Kidney capillary endothelial cell (primary cell): ENCODE results near the gene UGDH.
A peak's percentile ranks its signal among the peaks of the same experiment; 100 is the strongest.
"Not testable (repeated sequence)": the region's sequence is repeated elsewhere in the genome, so short reads cannot be mapped to it uniquely, and the experiment has no call there.

ENCODE experiments used
- DNase-seq: peaks from one replicate; pipeline ENCODE4 v3.0.0-alpha.2; 2018; ENCODE audit warnings: low spot score

The UGDH gene

DNA sequence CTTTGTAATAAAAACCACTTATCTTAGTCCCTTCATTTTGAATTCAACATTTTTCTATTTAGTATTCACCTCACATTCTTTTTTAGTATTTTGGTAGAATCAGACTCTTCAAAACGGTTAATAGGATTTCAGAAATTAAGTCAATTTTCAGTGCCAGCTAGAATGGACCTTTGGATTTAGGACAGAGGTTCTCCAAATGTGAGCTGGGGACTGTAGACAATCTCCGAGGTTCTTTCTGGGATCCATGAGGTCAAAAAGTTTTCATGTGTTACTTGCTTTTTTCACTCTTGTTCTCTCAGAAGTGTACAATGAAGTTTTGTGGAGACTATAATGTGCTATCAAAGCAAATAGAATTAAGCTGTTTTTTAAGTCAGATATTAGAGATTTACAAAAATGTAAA is 2.3 kb upstream of the UGDH start:
- DNase-seq: no peak

DNA sequence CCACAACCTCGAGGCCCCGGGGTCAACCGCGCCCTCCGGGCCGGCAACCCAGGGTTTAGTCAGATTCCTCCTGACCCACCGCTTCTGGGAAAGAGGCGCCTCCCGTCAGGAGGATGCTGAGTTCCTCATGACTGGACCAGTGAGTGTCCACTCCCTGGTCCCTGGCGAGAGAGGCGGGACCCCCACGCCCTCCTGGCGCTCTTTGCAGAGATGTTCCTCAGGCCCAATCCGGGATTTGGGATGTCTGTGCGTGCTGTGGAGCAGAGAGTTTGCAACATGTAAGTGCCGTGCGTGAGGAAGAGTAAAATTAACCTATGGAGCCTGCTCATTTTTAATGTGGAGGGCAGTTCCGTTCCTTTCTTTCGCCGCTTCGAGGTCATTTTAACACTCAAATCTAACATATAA is 824 bp upstream of the UGDH start:
- no peak for DNase-seq

DNA sequence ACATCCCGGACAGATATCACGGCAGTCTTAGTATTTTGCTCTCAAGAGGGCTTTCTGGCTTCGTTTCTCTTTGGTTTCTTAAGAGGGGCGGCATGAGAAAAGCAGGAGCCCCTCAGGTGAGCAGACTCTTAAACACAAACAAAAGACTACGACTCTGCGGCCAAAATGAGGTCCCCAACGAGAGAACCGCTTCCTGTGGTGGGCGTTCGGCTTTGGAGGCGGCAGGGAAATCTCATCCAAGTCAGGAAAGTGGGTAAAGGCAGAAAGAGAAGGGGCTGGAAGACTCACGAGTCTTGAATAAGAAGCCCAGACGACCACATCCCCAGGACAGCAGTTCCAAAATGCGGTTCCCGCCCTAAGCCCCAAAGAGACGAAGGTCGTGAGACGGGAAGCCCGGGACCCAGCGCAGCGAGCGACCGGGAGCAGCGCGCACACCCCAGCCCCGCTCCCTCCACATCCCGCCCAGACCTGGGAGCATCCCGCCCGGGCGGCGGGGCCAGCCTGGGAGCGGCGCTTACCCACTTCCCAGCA is 409 bp downstream of the UGDH start:
- peak; percentile 51 for DNase-seq

DNA sequence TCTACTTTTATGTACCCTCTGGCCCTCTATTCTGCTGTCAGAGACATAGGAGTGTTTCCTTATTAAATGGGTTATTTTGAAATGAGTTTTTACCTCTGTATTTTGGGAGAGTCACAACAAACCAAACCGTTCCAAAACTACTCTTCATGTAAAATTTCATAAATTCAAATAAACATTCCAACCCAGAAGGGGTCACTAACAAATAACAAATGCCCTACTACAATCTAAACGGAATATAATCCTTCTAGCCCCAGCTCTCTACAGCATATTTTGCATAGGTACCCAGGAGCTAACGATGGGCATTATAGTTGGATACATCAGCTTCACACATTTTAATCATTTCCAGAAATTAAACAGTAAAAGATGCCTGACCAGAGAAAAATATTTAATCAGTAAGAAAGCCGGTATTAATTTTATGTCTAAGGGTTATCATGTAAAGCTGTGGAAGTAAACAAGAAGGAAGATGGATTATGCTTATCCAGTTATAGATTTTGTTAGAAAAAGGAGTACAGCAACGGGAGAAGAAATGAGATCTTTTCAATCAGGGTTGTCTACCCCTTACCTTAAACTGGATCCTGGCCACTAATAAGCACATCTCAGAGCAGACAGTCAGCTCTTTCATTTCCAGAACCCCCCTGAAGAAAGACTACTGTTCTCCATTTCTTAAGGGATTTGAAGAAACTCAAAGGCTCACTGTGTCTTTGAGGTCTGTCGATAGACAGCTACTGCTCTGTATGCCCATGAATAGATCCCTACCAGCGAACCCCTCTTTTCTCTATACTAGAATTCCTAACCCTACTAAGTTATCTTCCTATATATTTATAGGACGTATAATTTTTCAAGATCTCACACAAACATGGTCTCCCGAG is 1.2 kb downstream of the UGDH start:
- no peak for DNase-seq

DNA sequence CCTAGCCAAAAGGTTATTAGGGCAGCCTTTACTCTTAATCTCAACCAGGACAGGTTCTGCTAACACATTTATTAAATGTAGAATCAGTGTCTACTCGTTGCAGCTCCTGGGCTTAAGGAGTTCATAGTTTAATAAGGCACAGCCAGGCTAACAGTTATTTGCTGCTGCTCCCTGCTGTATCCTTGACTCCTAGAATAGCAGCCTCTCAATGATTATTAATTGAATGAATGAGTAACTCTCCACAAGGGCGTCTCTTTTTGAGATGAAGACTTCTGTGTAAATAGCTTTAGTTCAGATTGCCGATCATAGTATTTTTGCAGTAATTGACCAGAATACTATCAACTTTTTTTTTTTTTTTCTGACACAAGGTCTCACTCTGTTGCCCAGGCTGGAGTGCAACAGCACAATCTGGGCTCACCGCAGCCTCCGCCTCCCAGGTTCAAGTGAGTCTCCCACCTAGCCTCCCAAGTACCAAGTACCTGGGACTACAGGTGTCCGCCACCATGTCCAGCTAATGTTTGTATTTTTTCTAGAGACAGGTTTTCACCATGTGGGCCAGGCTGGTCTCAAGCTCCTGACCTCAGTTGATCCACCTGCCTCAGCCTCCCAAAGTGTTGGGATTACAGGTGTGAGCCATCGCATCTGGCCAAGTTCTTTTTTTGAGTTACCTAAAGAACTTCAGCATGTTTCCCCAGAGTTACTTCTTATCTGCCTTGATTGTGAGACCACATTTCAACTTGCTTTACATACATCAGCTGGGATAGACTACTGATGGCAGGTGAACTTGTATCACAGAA is 2.9 kb downstream of the UGDH start:
- no peak for DNase-seq

DNA sequence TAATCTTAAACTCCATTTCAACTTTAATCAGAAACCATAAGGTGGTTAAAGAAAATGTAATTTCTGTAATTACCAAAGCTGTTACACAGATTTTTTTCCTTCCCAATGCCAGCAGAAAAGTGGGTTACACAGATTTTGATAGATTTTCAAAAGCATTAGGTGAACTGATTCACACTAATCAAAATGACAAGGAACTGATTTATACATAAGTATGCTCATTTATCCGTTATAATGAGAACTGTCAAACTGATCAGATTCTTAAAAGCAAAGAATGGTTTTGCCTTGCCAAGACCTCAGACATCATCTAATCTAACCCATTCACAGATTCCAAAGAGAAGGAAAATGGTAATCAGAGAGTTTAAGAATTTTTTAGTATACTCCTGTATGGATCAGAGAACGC is 5.2 kb downstream of the UGDH start:
- DNase-seq: no peak

DNA sequence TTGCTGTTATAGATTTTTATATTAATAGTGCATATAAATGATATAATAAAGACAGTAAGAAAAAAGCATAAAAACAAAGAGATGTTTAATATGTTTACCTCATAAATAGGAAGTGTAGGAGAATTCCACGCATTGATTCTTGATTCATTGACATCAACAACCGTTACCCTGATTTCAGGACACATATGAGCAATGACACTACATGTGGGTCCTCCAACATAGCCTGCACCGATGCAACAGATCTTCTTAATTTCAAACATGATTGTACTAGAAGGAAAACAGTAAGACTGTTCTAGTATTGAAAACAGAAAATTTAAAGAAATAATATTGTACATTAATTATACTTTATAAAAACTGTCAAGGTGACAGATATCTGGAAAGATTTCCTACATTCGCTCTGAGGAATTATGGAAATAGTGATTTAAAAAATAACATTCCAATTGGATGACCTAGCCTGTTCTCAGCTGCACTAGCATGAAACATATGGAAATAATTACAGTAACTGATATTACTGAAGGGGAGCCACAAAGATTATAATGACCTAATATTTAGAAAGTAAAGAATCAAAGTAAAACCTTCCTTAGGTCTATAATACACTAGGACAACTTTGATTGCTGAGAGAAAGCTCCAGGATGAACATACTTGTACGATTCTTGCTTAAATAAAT is 5.9 kb downstream of the UGDH start:
- DNase-seq: no peak

DNA sequence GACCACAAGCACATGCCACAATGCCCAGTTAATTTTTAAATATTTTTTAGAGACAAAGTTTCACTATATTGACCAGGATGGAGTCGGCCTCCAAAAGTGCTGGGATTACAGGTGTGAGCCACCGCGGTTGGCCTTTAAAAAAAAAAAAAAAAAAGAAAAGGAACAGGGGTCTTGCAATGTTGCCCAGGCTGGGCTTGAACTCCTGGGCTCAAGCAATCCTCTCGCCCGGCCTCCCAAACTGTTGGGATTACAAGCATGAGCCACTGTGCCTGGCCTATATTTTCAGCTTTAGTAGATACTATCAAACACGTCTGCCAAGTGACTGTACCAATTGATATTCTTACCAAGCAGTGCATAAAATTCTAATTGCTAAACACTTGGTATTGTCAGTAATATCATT is 8.8 kb downstream of the UGDH start:
- DNase-seq: no peak

DNA sequence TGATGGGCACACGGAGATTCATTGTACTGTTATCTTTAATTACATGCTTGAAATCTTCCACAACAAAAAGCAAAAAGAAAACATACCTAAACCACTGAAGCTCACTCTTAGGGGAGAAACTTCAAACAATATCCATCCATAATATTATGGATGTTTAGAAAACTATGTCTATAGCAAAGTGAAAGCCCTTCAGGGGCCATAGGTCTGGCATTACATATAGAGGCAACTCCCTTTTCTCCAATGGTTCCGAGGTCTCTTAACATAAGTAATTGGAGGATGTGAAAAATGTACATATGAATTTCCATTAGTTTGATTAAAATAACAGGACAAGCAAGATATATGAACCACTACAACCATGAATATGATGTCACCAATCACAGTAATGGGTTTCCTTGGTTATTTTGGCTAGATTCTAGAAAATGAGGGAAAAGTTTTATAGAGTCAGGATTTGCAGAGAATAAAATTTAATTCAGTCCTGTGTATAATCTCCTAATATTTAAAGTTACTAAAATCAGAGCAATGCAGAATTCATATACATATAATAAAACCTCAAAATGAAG is 10.8 kb downstream of the UGDH start:
- DNase-seq: no peak

DNA sequence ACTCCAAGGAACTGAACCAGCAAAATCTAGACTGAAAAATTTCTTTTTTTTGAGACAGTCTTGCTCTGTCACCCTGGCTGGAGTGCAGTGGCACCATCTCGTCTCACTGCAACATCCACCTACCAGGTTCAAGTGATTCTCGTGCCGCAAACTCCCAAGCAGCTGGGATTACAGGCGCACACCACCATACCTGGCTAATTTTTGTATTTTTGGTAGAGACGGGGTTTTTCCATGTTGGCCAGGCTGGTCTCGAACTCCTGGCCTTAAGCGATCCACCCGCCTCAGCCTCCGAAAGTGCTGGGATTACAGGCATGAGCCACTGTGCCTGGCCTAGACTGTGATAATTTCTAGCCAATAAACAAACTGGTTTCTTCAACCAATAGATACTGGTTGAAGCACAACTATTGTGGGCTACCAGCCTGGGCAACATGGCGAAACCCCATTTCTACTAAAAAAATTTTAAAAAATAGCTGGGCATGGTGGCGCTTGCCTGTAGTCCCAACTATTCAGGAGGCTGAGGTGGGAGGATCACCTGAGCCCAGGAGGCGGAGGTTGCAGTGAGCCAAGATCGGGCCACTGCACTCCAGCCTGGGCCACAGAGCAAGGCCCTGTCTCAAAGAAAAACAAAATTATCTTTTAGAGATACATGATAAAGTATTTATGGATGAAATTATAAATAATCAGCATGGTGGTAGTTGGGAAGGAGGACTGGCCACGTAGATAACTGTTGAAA is 11.4 kb downstream of the UGDH start:
- not testable (repeated sequence) for DNase-seq

DNA sequence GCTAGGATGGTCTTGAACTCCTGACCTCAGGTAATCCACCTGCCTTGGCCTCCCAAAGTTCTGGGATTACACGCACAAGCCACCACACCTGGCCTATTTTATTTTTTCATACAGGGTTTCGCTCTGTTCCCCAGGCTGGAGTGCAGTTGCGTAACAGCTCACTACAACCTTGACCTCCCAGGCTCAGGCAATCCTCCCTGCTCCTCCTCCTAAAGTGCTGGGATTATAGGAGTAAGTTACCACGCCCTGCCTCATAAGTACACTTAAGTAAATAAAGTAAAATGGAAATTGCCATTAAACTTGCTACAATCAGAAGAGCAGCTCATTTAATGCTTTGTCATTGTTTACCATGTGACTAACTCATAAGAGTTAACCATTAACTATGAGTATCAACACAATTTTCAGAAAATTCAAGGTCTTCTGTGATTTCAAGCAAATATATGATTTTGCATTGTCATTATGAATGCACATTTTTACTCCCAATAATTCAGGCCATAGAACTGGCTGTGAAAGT is 12.3 kb downstream of the UGDH start:
- no peak for DNase-seq

DNA sequence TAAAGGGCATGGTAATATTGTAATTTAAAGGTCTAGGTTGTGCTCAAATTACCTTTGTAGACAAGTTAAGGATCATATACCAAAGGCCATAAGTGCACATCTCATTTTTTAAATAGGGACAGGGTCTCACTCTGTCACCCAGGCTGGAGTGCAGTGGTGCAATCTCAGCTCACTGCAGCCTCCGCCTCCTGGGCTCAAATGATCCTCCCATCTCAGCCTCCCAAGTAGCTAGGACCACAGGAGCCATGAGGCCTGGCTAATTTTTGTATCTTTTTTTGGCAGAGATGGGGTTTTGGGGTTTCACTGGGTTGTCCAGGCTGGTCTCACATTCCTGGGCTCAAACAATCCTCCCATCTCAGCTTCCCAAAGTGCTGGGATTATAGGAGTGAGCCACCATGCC is 13.0 kb downstream of the UGDH start:
- DNase-seq: not testable (repeated sequence)

DNA sequence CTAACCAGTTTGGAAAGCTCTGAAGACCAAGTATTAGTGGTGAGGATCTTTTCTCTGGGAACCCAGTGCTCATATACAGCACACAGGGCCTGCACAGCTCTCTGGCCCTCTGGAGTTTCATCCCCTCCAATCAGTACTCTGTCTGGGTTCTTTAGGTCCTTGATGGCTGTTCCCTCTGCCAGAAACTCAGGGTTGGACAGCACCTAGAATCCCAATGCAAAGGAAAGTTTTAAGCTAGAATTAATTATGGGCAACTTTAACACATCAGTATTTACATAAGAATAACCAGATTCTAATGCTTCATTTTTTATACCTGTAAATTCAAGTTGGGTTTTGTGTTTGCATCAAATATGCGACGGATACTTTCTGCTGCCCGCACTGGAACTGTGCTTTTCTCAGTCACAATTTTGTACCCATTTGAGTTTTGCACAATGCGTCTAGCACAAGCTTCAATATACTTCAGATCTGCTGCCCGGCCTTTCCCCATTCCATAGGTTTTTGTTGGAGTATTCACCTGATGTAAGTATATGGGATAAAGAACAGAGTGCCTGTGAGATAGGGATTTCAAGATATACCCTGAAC is 16.8 kb downstream of the UGDH start:
- no peak for DNase-seq

DNA sequence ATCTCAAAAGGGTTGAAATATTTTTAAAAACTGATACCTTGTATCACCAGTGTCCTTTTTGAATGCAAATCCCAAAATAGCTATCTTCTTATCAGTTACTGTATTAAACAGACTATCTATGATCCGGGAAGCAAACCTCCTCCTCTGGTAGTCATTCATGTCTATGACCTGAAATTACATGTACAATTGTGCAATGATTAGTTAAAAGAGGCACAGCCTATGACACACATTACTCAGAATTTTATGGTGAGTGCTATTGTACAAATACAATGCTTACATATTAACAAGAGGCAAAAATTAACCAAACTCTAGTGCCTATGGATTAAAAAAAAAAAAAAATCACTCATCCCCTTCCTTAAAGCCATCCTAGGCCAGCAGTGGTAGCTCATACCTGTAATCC is 21.7 kb downstream of the UGDH start:
- no peak for DNase-seq

DNA sequence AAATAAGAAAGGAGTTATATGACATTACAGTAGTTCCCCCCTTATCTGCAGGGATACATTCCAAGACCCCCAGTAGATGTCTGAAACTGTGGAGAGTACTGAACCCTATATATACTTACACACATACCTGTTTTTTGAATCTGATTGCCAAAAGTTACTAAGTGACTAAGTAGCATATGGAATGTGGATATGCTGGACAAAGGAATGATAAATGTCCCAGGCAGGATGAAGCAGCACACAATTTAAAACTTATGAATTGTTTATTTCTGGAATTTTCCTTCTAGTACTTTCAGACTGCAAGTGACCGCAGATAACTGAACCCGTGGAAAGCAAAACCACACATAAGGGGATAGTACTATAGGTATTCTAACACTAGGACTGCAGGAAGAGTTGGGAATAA is 22.7 kb downstream of the UGDH start:
- DNase-seq: no peak

DNA sequence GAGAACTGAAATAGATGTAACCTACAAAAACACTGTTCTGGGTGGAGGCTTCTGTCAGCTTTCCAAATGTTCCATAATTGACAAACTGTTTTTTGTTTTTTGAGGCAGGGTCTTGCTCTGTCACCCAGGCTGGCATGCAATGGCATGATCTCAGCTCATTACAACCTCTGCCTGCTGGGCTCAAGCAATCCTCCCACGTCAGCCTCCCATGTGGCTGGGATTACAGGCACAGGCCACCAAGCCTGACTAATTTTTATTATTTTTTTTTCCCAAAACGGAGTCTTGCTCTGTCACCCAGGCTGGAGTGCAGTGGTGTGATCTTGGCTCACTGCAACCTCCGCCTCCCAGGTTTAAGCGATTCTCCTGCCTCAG is 24.6 kb downstream of the UGDH start:
- not testable (repeated sequence) for DNase-seq

DNA sequence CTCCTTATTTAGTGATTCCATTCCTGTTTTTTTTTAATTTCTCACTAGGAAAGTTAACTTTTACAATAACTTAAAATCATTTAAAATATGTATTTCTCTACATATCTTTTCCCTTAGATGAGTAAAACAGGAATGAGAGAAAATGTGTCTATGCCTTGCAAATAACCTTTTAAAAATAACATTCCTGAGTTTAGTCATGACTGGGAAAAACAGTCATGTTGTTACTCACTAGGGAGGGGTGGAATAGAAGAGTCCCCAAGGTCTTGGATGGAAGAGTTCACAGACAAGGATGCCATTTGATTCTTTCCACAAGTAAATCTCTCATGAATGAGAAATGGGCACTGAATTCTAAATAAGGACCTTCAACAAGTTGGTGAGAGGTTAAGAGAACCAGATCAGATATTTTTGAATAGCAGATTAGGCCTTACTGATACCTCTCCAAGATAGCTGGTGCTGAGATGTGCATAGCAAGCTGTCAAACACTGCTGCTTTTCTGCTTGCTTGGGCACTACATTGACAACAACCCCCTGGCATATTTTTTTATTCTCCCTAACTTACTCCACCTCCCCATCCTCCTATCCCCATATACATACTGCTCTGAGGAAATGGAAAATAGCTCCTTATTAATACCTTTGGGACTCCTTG is 25.1 kb downstream of the UGDH start:
- no peak for DNase-seq

DNA sequence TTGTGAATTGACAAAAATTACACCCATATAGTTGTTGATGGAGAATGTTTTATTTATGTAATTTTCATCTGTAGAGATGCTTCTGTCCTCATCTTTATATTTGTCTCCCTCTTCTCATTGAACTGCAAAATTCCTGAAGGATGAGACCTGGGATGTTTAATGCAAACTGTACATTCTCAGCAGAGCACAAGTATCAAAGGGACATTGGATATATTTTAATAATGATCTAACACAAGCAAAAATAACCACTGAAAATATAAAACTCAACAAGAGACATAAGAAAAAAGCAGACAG is 28.6 kb downstream of the UGDH start:
- DNase-seq: no peak

DNA sequence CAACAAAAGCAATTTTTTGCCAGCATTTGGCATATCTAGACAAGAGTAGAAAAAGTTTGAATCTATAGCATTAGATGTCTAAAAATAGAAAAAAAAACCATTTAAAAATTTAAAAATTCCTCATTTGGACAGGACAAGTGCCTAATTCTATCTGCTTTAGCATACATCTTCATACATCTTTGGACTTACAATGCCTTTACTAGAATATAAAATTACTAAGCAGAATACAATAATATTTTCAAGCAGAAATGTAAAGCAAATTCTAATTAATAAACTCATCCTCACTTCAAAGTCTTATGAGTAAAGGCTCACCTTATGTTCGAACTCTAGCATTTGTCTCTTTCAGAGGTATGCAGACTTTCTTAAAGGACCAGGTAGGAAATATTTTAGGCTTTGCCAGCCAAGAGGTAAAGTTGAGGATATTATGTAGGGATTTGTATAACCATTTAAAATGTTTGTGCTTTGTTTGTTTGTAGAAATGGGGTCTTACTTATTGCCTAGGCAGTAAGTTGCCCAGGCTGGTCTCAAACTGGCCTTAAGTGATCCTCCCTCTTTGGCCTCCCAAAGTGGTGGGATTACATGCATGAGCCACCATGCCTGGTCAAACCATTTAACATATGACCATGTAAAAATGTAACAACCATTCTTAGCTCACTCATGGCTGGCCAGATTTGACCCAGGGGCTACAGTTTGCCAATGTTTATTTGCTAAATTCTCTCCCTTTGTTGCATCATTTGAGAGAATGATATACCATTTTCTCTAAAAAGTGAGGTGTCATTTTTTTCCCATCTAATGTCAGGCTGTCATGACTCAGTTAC is 29.1 kb downstream of the UGDH start:
- DNase-seq: no peak
